RWPE2 (cell line): ENCODE measurements around the gene RMND5B.

Experiments used
- ATAC-seq: fragments of 200-7000 bp; cut with Tn5 transposase; 3 replicates; pipeline ENCODE4 v1.9.1; 2021; ENCODE audit warnings: low read depth
- DNase-seq: peaks from one replicate; pipeline ENCODE4 v3.0.0-alpha.2; 2020; ENCODE audit warnings: low spot score
- H3K27ac ChIP-seq: fragments of 450-650 bp; 2 replicates; pipeline ENCODE4 v1.5.1; 2017; ENCODE audit warnings: mild to moderate bottlenecking; ENCODE audit not compliant: poor library complexity, severe bottlenecking
- H3K27me3 ChIP-seq: fragments of 250-450 bp; sonication (Bioruptor Pico); 2 replicates; pipeline ENCODE4 v1.5.1; 2021; ENCODE audit warnings: mild to moderate bottlenecking, moderate library complexity; ENCODE audit not compliant: insufficient read depth, poor library complexity, severe bottlenecking
- H3K36me3 ChIP-seq: fragments of 250-450 bp; sonication (Bioruptor Pico); 2 replicates; pipeline ENCODE4 v1.5.1; 2020; ENCODE audit warnings: low read depth, mild to moderate bottlenecking, moderate library complexity
- H3K4me1 ChIP-seq: fragments of 250-450 bp; sonication (Bioruptor Pico); 2 replicates; pipeline ENCODE4 v1.5.1; 2021; ENCODE audit warnings: mild to moderate bottlenecking, moderate library complexity; ENCODE audit not compliant: insufficient read depth, poor library complexity, severe bottlenecking
- H3K4me3 ChIP-seq: fragments of 250-450 bp; sonication (Bioruptor Pico); 2 replicates; pipeline ENCODE4 v1.5.1; 2021; ENCODE audit warnings: mild to moderate bottlenecking, moderate library complexity; ENCODE audit not compliant: severe bottlenecking
- H3K9me3 ChIP-seq: fragments of 250-450 bp; sonication (Bioruptor Pico); 2 replicates; pipeline ENCODE4 v1.5.1; 2021; ENCODE audit warnings: mild to moderate bottlenecking, moderate library complexity; ENCODE audit not compliant: severe bottlenecking
- CTCF ChIP-seq: fragments of 450-650 bp; IDR thresholded peaks from one replicate; pipeline ENCODE4 v1.5.1; 2017; ENCODE audit warnings: mild to moderate bottlenecking, moderate library complexity; ENCODE audit not compliant: poor library complexity, severe bottlenecking

RMND5B gene

GRCh38 chr5:178177569-178177968 lies 46.8 kb downstream of the RMND5B start:
- H3K27ac ChIP-seq, result no peak overlapping the region
- no peak overlapping the region for H3K4me3 ChIP-seq
- ATAC-seq (no peak), DNase-seq (no peak)
- no peaks in the 10 kb centered on the region for H3K4me1 ChIP-seq
- no peak for TF ChIP-seq CTCF
- no peaks in the 10 kb centered on the region for H3K9me3 ChIP-seq
- H3K36me3 ChIP-seq, result no peaks in the 10 kb centered on the region
- no peaks in the 10 kb centered on the region for H3K27me3 ChIP-seq

GRCh38 chr5:178180141-178180863 lies 49.5 kb downstream of the RMND5B start:
- Histone ChIP-seq H3K4me1 (no peaks in the 10 kb centered on the region), H3K36me3 (no peaks in the 10 kb centered on the region), H3K4me3 (no peak overlapping the region), H3K9me3 (no peaks in the 10 kb centered on the region), H3K27ac (no peak overlapping the region), H3K27me3 (no peaks in the 10 kb centered on the region)
- TF ChIP-seq CTCF, result no peak
- DNase-seq (peak; percentile 17), ATAC-seq (no peak)

- no peaks in the 10 kb centered on the region for H3K4me1 ChIP-seq
- DNase-seq (peak; percentile 22), ATAC-seq (peak; percentile 44; the same call in 2 of the 3 replicates)
- H3K36me3 ChIP-seq, result no peaks in the 10 kb centered on the region
- no peak overlapping the region for H3K27ac ChIP-seq
- no peak for TF ChIP-seq CTCF
- no peaks in the 10 kb centered on the region for H3K9me3 ChIP-seq
- no peak overlapping the region for H3K4me3 ChIP-seq
- H3K27me3 ChIP-seq, result no peaks in the 10 kb centered on the region
Observed at GRCh38 chr5:178182158-178182876, 51.5 kb downstream of the RMND5B start.

GRCh38 chr5:178186427-178186826 lies 55.6 kb downstream of the RMND5B start:
- TF ChIP-seq CTCF, result no peak
- H3K9me3 ChIP-seq, result no peaks in the 10 kb centered on the region
- H3K4me3 ChIP-seq, result no peak overlapping the region
- ATAC-seq, result peak; percentile 60
- no peak for DNase-seq
- no peaks in the 10 kb centered on the region for H3K27me3 ChIP-seq
- H3K4me1 ChIP-seq, result no peaks in the 10 kb centered on the region
- H3K36me3 ChIP-seq, result no peaks in the 10 kb centered on the region
- H3K27ac ChIP-seq, result no peak overlapping the region

- H3K27me3 ChIP-seq, result no peaks in the 10 kb centered on the region
- DNase-seq (peak; percentile 52), ATAC-seq (no peak)
- H3K9me3 ChIP-seq, result no peaks in the 10 kb centered on the region
- peaks cover 5% of the 10 kb centered on the region for H3K4me1 ChIP-seq
- no peaks in the 10 kb centered on the region for H3K36me3 ChIP-seq
- no peak within 1 kb of the TSS for H3K4me3 ChIP-seq
- no peak within 1 kb of the TSS for H3K27ac ChIP-seq
- TF ChIP-seq CTCF, result no peak
Observed at GRCh38 chr5:178187014-178187413, 56.2 kb downstream of the RMND5B start, which contains the start of gene GMCL2. Gene GMCL2, minus strand, starts transcription at chr5:178187371. Its CDS starts 72 bp downstream, at chr5:178187299.
